Measurements from ENCODE around the gene VDR. TPM values are rescaled to one million over a fixed set of nuclear protein-coding genes. Genes with fewer than 3 reads are reported as not detected.

The VDR gene
- total RNA-seq, 1 donor from 2014 or later = not detected

GRCh38 chr12:47949441-47950341 is 44.9 kb upstream of the VDR start:
- Mint-ChIP-seq H3K36me3 (no peaks in the 10 kb centered on the region), H3K27ac (peak overlapping the region; percentile 44), H3K4me1 (peaks cover 22% of the 10 kb centered on the region), H3K4me3 (no peak overlapping the region), H3K27me3 (ENCODE audit: insufficient read depth, low read depth) (peaks cover 7% of the 10 kb centered on the region), H3K9me3 (no peaks in the 10 kb centered on the region)
- Histone ChIP-seq H3K79me2 (ENCODE audit: low read depth) (no peaks in the 10 kb centered on the region), H3K4me2 (no peak overlapping the region), H3K4me1 (peaks cover 9% of the 10 kb centered on the region), H3K27ac (no peak overlapping the region), H2AFZ (replicated peaks) (peak overlapping the region; percentile 52), H4K20me1 (ENCODE audit: low read depth) (no peaks in the 10 kb centered on the region), H3K36me3 (no peaks in the 10 kb centered on the region), H3K9me3 (ENCODE audit: low read depth) (no peaks in the 10 kb centered on the region), H3F3A (ENCODE audit: low read depth) (no peaks in the 10 kb centered on the region), H3K4me3 (no peak overlapping the region), H3K9ac (no peak overlapping the region), H3K27me3 (no peaks in the 10 kb centered on the region)
- peak; percentile 91 for DNase-seq (ENCODE audit: low spot score)
- no peak for TF ChIP-seq EZH2phosphoT487 (IDR thresholded peaks at IDR 0.05)
- TF ChIP-seq EZH2 (IDR thresholded peaks at IDR 0.05) = no peak
- TF ChIP-seq CTCF (IDR thresholded peaks at IDR 0.05) = peak; percentile 84

- Histone ChIP-seq H3K36me3 (no peaks in the 10 kb centered on the region), H3K9ac (no peak overlapping the region), H3K9me3 (ENCODE audit: low read depth) (no peaks in the 10 kb centered on the region), H3K4me3 (no peak overlapping the region), H3K79me2 (ENCODE audit: low read depth) (no peaks in the 10 kb centered on the region), H2AFZ (replicated peaks) (no peak overlapping the region), H3F3A (ENCODE audit: low read depth) (no peaks in the 10 kb centered on the region), H3K4me2 (no peak overlapping the region), H3K27me3 (no peaks in the 10 kb centered on the region), H3K27ac (no peak overlapping the region), H4K20me1 (ENCODE audit: low read depth) (no peaks in the 10 kb centered on the region), H3K4me1 (peaks cover 9% of the 10 kb centered on the region)
- H3K9me3 Mint-ChIP-seq = no peaks in the 10 kb centered on the region
- H3K27ac Mint-ChIP-seq = peak overlapping the region; percentile 42
- no peak for DNase-seq (ENCODE audit: low spot score)
- no peaks in the 10 kb centered on the region for H3K36me3 Mint-ChIP-seq
- peaks cover 7% of the 10 kb centered on the region for H3K27me3 Mint-ChIP-seq (ENCODE audit: insufficient read depth, low read depth)
- TF ChIP-seq EZH2phosphoT487 (IDR thresholded peaks at IDR 0.05) (no peak), CTCF (IDR thresholded peaks at IDR 0.05) (no peak), EZH2 (IDR thresholded peaks at IDR 0.05) (no peak)
- peaks cover 22% of the 10 kb centered on the region for H3K4me1 Mint-ChIP-seq
- H3K4me3 Mint-ChIP-seq = no peak overlapping the region
Observed at GRCh38 chr12:47947341-47947740, 42.5 kb upstream of the VDR start.

GRCh38 chr12:47946413-47947323 is 41.9 kb upstream of the VDR start:
- H3K27me3 Mint-ChIP-seq (ENCODE audit: insufficient read depth, low read depth) = peaks cover 5% of the 10 kb centered on the region
- Histone ChIP-seq H3K4me1 (peaks cover 9% of the 10 kb centered on the region), H3K9me3 (ENCODE audit: low read depth) (no peaks in the 10 kb centered on the region), H3F3A (ENCODE audit: low read depth) (no peaks in the 10 kb centered on the region), H3K4me2 (no peak overlapping the region), H2AFZ (replicated peaks) (peak overlapping the region; percentile 26), H3K9ac (no peak overlapping the region), H3K36me3 (no peaks in the 10 kb centered on the region), H3K4me3 (no peak overlapping the region), H3K27ac (no peak overlapping the region), H3K79me2 (ENCODE audit: low read depth) (no peaks in the 10 kb centered on the region), H4K20me1 (ENCODE audit: low read depth) (no peaks in the 10 kb centered on the region), H3K27me3 (peaks cover 4% of the 10 kb centered on the region)
- TF ChIP-seq EZH2 (IDR thresholded peaks at IDR 0.05) (no peak), CTCF (IDR thresholded peaks at IDR 0.05) (no peak), EZH2phosphoT487 (IDR thresholded peaks at IDR 0.05) (no peak)
- H3K27ac Mint-ChIP-seq = peak overlapping the region; percentile 42
- no peaks in the 10 kb centered on the region for H3K36me3 Mint-ChIP-seq
- no peak for DNase-seq (ENCODE audit: low spot score)
- H3K9me3 Mint-ChIP-seq = no peaks in the 10 kb centered on the region
- H3K4me1 Mint-ChIP-seq = peaks cover 22% of the 10 kb centered on the region
- peak overlapping the region; percentile 5 for H3K4me3 Mint-ChIP-seq
